HCT116 (cell line): ENCODE results near the gene TEAD1. TPM values are rescaled to one million over a fixed set of nuclear protein-coding genes. Genes with fewer than 3 reads are reported as not detected.

Experiments
- ATAC-seq: fragments of 200-7000 bp; cut with Tn5 transposase; 2 replicates; pipeline ENCODE4 v1.9.1; 2020; ENCODE audit warnings: mild to moderate bottlenecking, moderate library complexity
- BruUV-seq: library from RNA; stranded (reverse); fragments of 400-500 nt; replicated peaks from 2 replicates; lab custom pipeline; 2021; lab: Mats Ljungman, UMichigan
- CTCF ChIA-PET: fragments of 300-600 bp; sonication (Branson Sonifier 250); formaldehyde crosslinking; loops from one replicate; lab custom pipeline; 2021; ENCODE audit warnings: antibody characterized with exemption; lab: Charles Lee
- POLR2A ChIA-PET: fragments of 300-600, 350-600 bp; sonication (Branson Sonifier 250); formaldehyde crosslinking; loops from one replicate; lab custom pipeline; 2021; ENCODE audit warnings: antibody characterized with exemption; lab: Charles Lee
- RAD21 ChIA-PET, 2 experiments: fragments of 300-600 bp; sonication (Branson Sonifier 250); formaldehyde crosslinking; loops; one replicate each; lab custom pipeline; 2023; ENCODE audit warnings: low total read pairs in 2 of 2; ENCODE audit not compliant: uncharacterized antibody in 2 of 2, unreplicated experiment in 2 of 2, low non-redundant PET in 1 of 2; lab: Charles Lee
- DNase-seq: peaks from one replicate; pipeline ENCODE4 v3.0.0-alpha.2; 2010; ENCODE audit warnings: low read depth, low spot score
- H2AFZ ChIP-seq: fragments of 200-600 bp; shearing (Covaris generic), sonication (generic); 2 replicates; pipeline ENCODE4 v1.6.1; 2017; ENCODE audit warnings: low read depth, mixed run types, mixed read lengths, antibody characterized with exemption, low read length; ENCODE audit not compliant: poor library complexity, severe bottlenecking
- H3K27ac ChIP-seq: 2 replicates; pipeline ENCODE4 v1.5.1; 2012; ENCODE audit warnings: low read depth, low read length
- H3K27me3 ChIP-seq: fragments of 200-600 bp; sonication (generic); 2 replicates; pipeline ENCODE4 v1.6.1; 2016; ENCODE audit warnings: mixed run types, low read length, mixed read lengths; ENCODE audit not compliant: insufficient read depth
- H3K36me3 ChIP-seq, 2 experiments: fragments of 200-500 bp in 1 of 2; fragments of 200-600 bp in 1 of 2; sonication (Bioruptor generic) in 1 of 2; sonication (generic) in 1 of 2; 2 replicates each; pipeline versions ENCODE4 v1.5.1 to v1.6.1; 2014 to 2016; ENCODE audit warnings: low read length in 2 of 2, inconsistent platforms in 1 of 2, mixed read lengths in 1 of 2, mixed run types in 1 of 2; ENCODE audit not compliant: insufficient read depth in 2 of 2, control insufficient read depth in 1 of 2
- H3K4me1 ChIP-seq, 2 experiments: fragments of 200-600 bp in 1 of 2; sonication (generic) in 1 of 2; 2 replicates each; pipeline versions ENCODE4 v1.5.1 to v1.6.1; 2012 to 2017; ENCODE audit warnings: low read length in 2 of 2, inconsistent platforms in 1 of 2, mild to moderate bottlenecking in 1 of 2, mixed read lengths in 1 of 2, mixed run types in 1 of 2, moderate library complexity in 1 of 2; ENCODE audit not compliant: insufficient read depth in 2 of 2, control insufficient read depth in 1 of 2
- H3K4me2 ChIP-seq: fragments of 200-600 bp; sonication (generic); 2 replicates; pipeline ENCODE4 v1.6.1; 2017; ENCODE audit warnings: mixed run types, low read length, mixed read lengths
- H3K4me3 ChIP-seq, 2 experiments: fragments of 200-600 bp in 1 of 2; sonication (generic) in 1 of 2; replicated peaks in 1 of 2; 2 replicates each; pipeline ENCODE4 v1.5.1; 2011 to 2016; ENCODE audit warnings: low read length in 2 of 2, control low read depth in 1 of 2, low read depth in 1 of 2, mild to moderate bottlenecking in 1 of 2, mixed read lengths in 1 of 2, mixed run types in 1 of 2
- H3K79me2 ChIP-seq: fragments of 200-600 bp; sonication (generic); 2 replicates; pipeline ENCODE4 v1.6.1; 2017; ENCODE audit warnings: mild to moderate bottlenecking, mixed run types, low read length, moderate library complexity, mixed read lengths; ENCODE audit not compliant: insufficient read depth
- H3K9ac ChIP-seq: fragments of 200-600 bp; sonication (generic); 2 replicates; pipeline ENCODE4 v1.6.1; 2016; ENCODE audit warnings: low read length, mixed read lengths
- H3K9me2 ChIP-seq: fragments of 200-600 bp; sonication (generic), shearing (Covaris generic); 2 replicates; pipeline ENCODE4 v1.6.1; 2017; ENCODE audit warnings: mixed run types, mild to moderate bottlenecking, moderate library complexity; ENCODE audit not compliant: insufficient read depth
- H3K9me3 ChIP-seq, 2 experiments: fragments of 200-500 bp in 1 of 2; fragments of 200-600 bp in 1 of 2; sonication (Bioruptor generic) in 1 of 2; sonication (generic) in 1 of 2; 2 replicates each; pipeline ENCODE4 v1.6.1; 2014 to 2017; ENCODE audit warnings: low read length in 2 of 2, mixed read lengths in 2 of 2, inconsistent platforms in 1 of 2, low read depth in 1 of 2, mild to moderate bottlenecking in 1 of 2, mixed run types in 1 of 2, moderate library complexity in 1 of 2; ENCODE audit not compliant: control insufficient read depth in 1 of 2, insufficient read depth in 1 of 2
- H4K20me1 ChIP-seq: fragments of 200-600 bp; sonication (generic), shearing (Covaris generic); 2 replicates; pipeline ENCODE4 v1.6.1; 2017; ENCODE audit warnings: mixed run types, mild to moderate bottlenecking, moderate library complexity; ENCODE audit not compliant: insufficient read depth
- CBX3 ChIP-seq: IDR thresholded peaks from 2 replicates; pipeline ENCODE4 v1.6.1; 2012; ENCODE audit warnings: low read depth
- EGR1 ChIP-seq: IDR thresholded peaks from 2 replicates; pipeline ENCODE4 v1.6.1; 2012; ENCODE audit warnings: low read depth
- EZH2 ChIP-seq: fragments of 200-600 bp; sonication (generic); IDR thresholded peaks from 2 replicates; pipeline ENCODE4 v1.6.1; 2017; ENCODE audit warnings: antibody characterized with exemption, mixed run types
- JUND ChIP-seq: IDR thresholded peaks from 2 replicates; pipeline ENCODE4 v1.6.1; 2012
- MAX ChIP-seq: IDR thresholded peaks from 2 replicates; pipeline ENCODE4 v1.6.1; 2012
- POLR2A ChIP-seq: IDR thresholded peaks from 2 replicates; pipeline ENCODE4 v1.7.0; 2011; ENCODE audit warnings: borderline replicate concordance; ENCODE audit not compliant: insufficient read depth, insufficient read length; ENCODE audit errors: extremely low read depth
- REST ChIP-seq: IDR thresholded peaks from 2 replicates; pipeline ENCODE4 v1.6.1; 2012; ENCODE audit warnings: low read depth
- SP1 ChIP-seq: IDR thresholded peaks from 2 replicates; pipeline ENCODE4 v1.6.1; 2012; ENCODE audit warnings: low read depth
- SRF ChIP-seq: IDR thresholded peaks from 2 replicates; pipeline ENCODE4 v1.6.1; 2012; ENCODE audit warnings: low read depth
- TCF7L2 ChIP-seq: IDR thresholded peaks from 2 replicates; pipeline ENCODE4 v1.7.0; 2011; ENCODE audit warnings: borderline replicate concordance, inconsistent platforms; ENCODE audit not compliant: insufficient read depth, insufficient read length; ENCODE audit errors: extremely low read depth
- ZBTB33 ChIP-seq: IDR thresholded peaks from 2 replicates; pipeline ENCODE4 v1.6.1; 2011; ENCODE audit warnings: mild to moderate bottlenecking, low read length, moderate library complexity; ENCODE audit not compliant: insufficient replicate concordance; ENCODE audit errors: extremely low read depth
- ZFX ChIP-seq: fragments of 450-650 bp; IDR thresholded peaks from 2 replicates; pipeline ENCODE4 v1.6.1; 2017
- intact Hi-C: fragments of 100-400 bp; cut with micrococcal nuclease; formaldehyde crosslinking; loops from 2 replicates; pipeline ENCODE4 v1.10.0; 2022
- total RNA-seq: library from RNA; stranded (reverse); gene quantifications from one replicate; pipeline ENCODE4 v1.2.1, GENCODE V29; 2021; ENCODE audit not compliant: unreplicated experiment

TEAD1 gene
- total RNA-seq, 1 experiment from 2014 or later, result 103 TPM

DNA sequence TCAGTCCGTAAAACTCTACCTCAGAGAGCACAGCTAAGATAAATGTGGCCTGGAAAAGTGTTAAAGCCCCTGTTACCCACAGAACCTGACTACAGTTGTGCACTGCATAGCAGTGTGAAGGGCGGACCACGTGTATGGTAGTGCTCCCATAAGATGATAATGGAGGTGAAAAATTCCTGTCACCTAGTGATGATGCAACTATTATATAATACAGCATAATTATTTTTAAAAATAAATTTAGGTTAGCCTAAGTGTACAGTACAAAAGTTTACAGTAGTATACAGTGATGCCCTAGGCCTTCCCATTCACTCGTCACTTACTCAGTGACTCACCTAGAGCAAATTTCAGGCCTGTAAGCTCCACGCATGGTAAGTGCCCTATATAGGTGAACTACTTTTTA lies 258.3 kb downstream of the TEAD1 start:
- POLR2A ChIA-PET, result no interaction called here
- no peak overlapping the region for H3K9ac ChIP-seq
- no peak overlapping the region for H3K4me3 ChIP-seq
- H3K9me2 ChIP-seq, result no peaks in the 10 kb centered on the region
- intact Hi-C loops, result no loop called here
- DNase-seq (no peak), ATAC-seq (no peak)
- TF ChIP-seq JUND (no peak), TCF7L2 (no peak), ZFX (no peak), SP1 (no peak), POLR2A (no peak), MAX (no peak), CBX3 (no peak), EZH2 (no peak), EGR1 (no peak), REST (no peak), SRF (no peak), ZBTB33 (no peak)
- H3K27me3 ChIP-seq, result no peaks in the 10 kb centered on the region
- no peak overlapping the region for H3K27ac ChIP-seq
- 0 out of 4 replicates have a peak, but pooled peaks cover 2 to 7% of the 10 kb centered on the region in 2 experiments for H3K36me3 ChIP-seq
- RAD21 ChIA-PET, result no interaction called here
- H3K4me1 ChIP-seq, result no peaks in the 10 kb centered on the region
- no peak overlapping the region for H2AFZ ChIP-seq
- no peaks in the 10 kb centered on the region for H3K79me2 ChIP-seq
- BruUV-seq, result no TSS peak
- CTCF ChIA-PET, result interaction anchor here (0.9 kb wide), 1 partner anchor 644 kb away, joined by 3 read pairs; no protein-coding TSS in a partner anchor
- H3K9me3 ChIP-seq, result no peaks in the 10 kb centered on the region
- no peak overlapping the region for H3K4me2 ChIP-seq
- peaks cover 5% of the 10 kb centered on the region; the same call in 1 of the 2 replicates for H4K20me1 ChIP-seq
